HG03139 (cell line): ENCODE results near the gene MAZ.
"Not testable (repeated sequence)": the region's sequence is repeated elsewhere in the genome, so short reads cannot be mapped to it uniquely, and the experiment has no call there.

Source experiments
- ATAC-seq: cut with Tn5 transposase; IDR thresholded peaks from one replicate; pipeline ENCODE4 v1.9.1; 2021; ENCODE audit not compliant: unreplicated experiment

MAZ gene

GRCh38 chr16:29821643-29822115, 15.3 kb downstream of the MAZ start:
- no peak for ATAC-seq

GRCh38 chr16:29824589-29825144, 18.3 kb downstream of the MAZ start:
- ATAC-seq, result no peak

- ATAC-seq, result no peak
Measured at GRCh38 chr16:29825145-29826044, 19.1 kb downstream of the MAZ start.

- no peak for ATAC-seq
Measured at GRCh38 chr16:29826342-29826695, 20.0 kb downstream of the MAZ start.

GRCh38 chr16:29830774-29831173, 24.4 kb downstream of the MAZ start:
- ATAC-seq, result no peak

- no peak for ATAC-seq
Measured at GRCh38 chr16:29831490-29831889, 25.2 kb downstream of the MAZ start.

GRCh38 chr16:29833219-29833618, 26.9 kb downstream of the MAZ start:
- not testable (repeated sequence) for ATAC-seq

- no peak for ATAC-seq
Measured at GRCh38 chr16:29834079-29834478, 27.8 kb downstream of the MAZ start.

GRCh38 chr16:29835926-29836325, 29.6 kb downstream of the MAZ start:
- ATAC-seq, result no peak

GRCh38 chr16:29836623-29837022, 30.3 kb downstream of the MAZ start:
- no peak for ATAC-seq

GRCh38 chr16:29837841-29838240, 31.5 kb downstream of the MAZ start:
- no peak for ATAC-seq

- no peak for ATAC-seq
Measured at GRCh38 chr16:29839822-29840221, 33.5 kb downstream of the MAZ start.

- no peak for ATAC-seq
Measured at GRCh38 chr16:29840240-29840639, 33.9 kb downstream of the MAZ start.

- no peak for ATAC-seq
Measured at GRCh38 chr16:29841631-29842030, 35.3 kb downstream of the MAZ start.

- ATAC-seq, result no peak
Measured at GRCh38 chr16:29842732-29843346, 36.5 kb downstream of the MAZ start.

GRCh38 chr16:29843931-29844330, 37.6 kb downstream of the MAZ start:
- ATAC-seq, result no peak

- no peak for ATAC-seq
Measured at GRCh38 chr16:29844575-29845331, 38.4 kb downstream of the MAZ start.

- ATAC-seq, result no peak
Measured at GRCh38 chr16:29845656-29846055, 39.3 kb downstream of the MAZ start.

GRCh38 chr16:29848420-29849297, 42.3 kb downstream of the MAZ start:
- ATAC-seq, result no peak

GRCh38 chr16:29849505-29849904, 43.2 kb downstream of the MAZ start:
- no peak for ATAC-seq
